IMR-90 (cell line): Measurements from ENCODE around the gene L1CAM. TPM values are rescaled to one million over a fixed set of nuclear protein-coding genes. Genes with fewer than 3 reads are reported as not detected.

Experiments
- ATAC-seq: fragments of 200-7000 bp; cut with Tn5 transposase; 2 replicates; pipeline ENCODE4 v1.9.1; 2020; ENCODE audit warnings: low read depth, mild to moderate bottlenecking, moderate library complexity
- BruUV-seq: library from RNA; stranded (reverse); fragments of 400-500 nt; replicated peaks from 2 replicates; lab custom pipeline; 2021; lab: Mats Ljungman, UMichigan
- CTCF ChIA-PET: fragments of 300-600 bp; formaldehyde crosslinking; extraction: SDS; loops from one replicate; lab custom pipeline; 2021; ENCODE audit warnings: antibody characterized with exemption; lab: Yijun Ruan, JAX
- POLR2A ChIA-PET: fragments of 300-600 bp; sonication (Branson Sonifier 250); formaldehyde crosslinking; loops from one replicate; lab custom pipeline; 2022; ENCODE audit warnings: antibody characterized with exemption; ENCODE audit not compliant: unreplicated experiment; lab: Charles Lee
- DNase-seq: peaks from one replicate; pipeline ENCODE4 v3.0.0; 2013
- H2AFZ ChIP-seq: replicated peaks from 2 replicates; pipeline ENCODE3; 2013; ENCODE audit warnings: low read length, mild to moderate bottlenecking; ENCODE audit not compliant: poor library complexity
- H2AK5ac ChIP-seq: 2 replicates; pipeline ENCODE4 v1.6.1; 2013; ENCODE audit warnings: low read depth, low read length, inconsistent platforms
- H2AK9ac ChIP-seq: replicated peaks from 2 replicates; pipeline ENCODE3; 2013; ENCODE audit warnings: mild to moderate bottlenecking, low read depth, low read length, moderate library complexity; ENCODE audit not compliant: poor library complexity
- H2BK120ac ChIP-seq: 2 replicates; pipeline ENCODE4 v1.6.1; 2013; ENCODE audit warnings: low read depth, low read length, inconsistent platforms
- H2BK15ac ChIP-seq: 3 replicates; pipeline ENCODE4 v1.6.1; 2013; ENCODE audit warnings: low read depth, low read length, inconsistent platforms
- H2BK20ac ChIP-seq: 2 replicates; pipeline ENCODE4 v1.6.1; 2013; ENCODE audit warnings: low read depth, mild to moderate bottlenecking, inconsistent platforms, low read length, moderate library complexity
- H2BK5ac ChIP-seq: 2 replicates; pipeline ENCODE4 v1.6.1; 2013; ENCODE audit warnings: mild to moderate bottlenecking, low read depth, low read length, inconsistent platforms; ENCODE audit not compliant: poor library complexity, severe bottlenecking
- H3K14ac ChIP-seq: replicated peaks from 2 replicates; pipeline ENCODE4 v1.6.1; 2013; ENCODE audit warnings: low read depth, low read length, inconsistent platforms
- H3K18ac ChIP-seq: 2 replicates; pipeline ENCODE4 v1.6.1; 2013; ENCODE audit warnings: low read depth, low read length, control low read depth
- H3K23ac ChIP-seq: 2 replicates; pipeline ENCODE4 v1.6.1; 2013; ENCODE audit warnings: low read depth, low read length, inconsistent platforms
- H3K27ac ChIP-seq: 2 replicates; pipeline ENCODE4 v1.5.1; 2013; ENCODE audit warnings: mild to moderate bottlenecking, control low read depth, low read length; ENCODE audit not compliant: insufficient read depth
- H3K27me3 ChIP-seq: 2 replicates; pipeline ENCODE4 v1.6.1; 2013; ENCODE audit warnings: low read length; ENCODE audit not compliant: control insufficient read depth, insufficient read depth
- H3K36me3 ChIP-seq: 2 replicates; pipeline ENCODE4 v1.6.1; 2013; ENCODE audit warnings: low read length, mixed read lengths; ENCODE audit not compliant: control insufficient read depth, insufficient read depth
- H3K4ac ChIP-seq: 2 replicates; pipeline ENCODE4 v1.6.1; 2013; ENCODE audit warnings: low read depth, low read length, inconsistent platforms
- H3K4me1 ChIP-seq: 2 replicates; pipeline ENCODE4 v1.6.1; 2013; ENCODE audit warnings: low read length, mixed read lengths; ENCODE audit not compliant: control insufficient read depth, insufficient read depth
- H3K4me2 ChIP-seq: 2 replicates; pipeline ENCODE4 v1.6.1; 2013; ENCODE audit warnings: low read depth, mild to moderate bottlenecking, control low read depth, low read length, moderate library complexity
- H3K4me3 ChIP-seq: 2 replicates; pipeline ENCODE4 v1.5.1; 2013; ENCODE audit warnings: low read depth, mild to moderate bottlenecking, control low read depth, low read length, moderate library complexity; ENCODE audit not compliant: insufficient read depth
- H3K56ac ChIP-seq: 2 replicates; pipeline ENCODE4 v1.6.1; 2013; ENCODE audit warnings: low read length, inconsistent platforms; ENCODE audit not compliant: insufficient read depth; ENCODE audit errors: extremely low read depth
- H3K79me1 ChIP-seq, 2 experiments: 2 replicates each; pipeline ENCODE4 v1.6.1; 2013; ENCODE audit warnings: low read length in 2 of 2, inconsistent platforms in 1 of 2, low read depth in 1 of 2
- H3K9ac ChIP-seq: 2 replicates; pipeline ENCODE4 v1.6.1; 2013; ENCODE audit warnings: low read depth, low read length, control low read depth
- H3K9me1 ChIP-seq: 2 replicates; pipeline ENCODE4 v1.6.1; 2013; ENCODE audit warnings: low read length, inconsistent platforms; ENCODE audit not compliant: insufficient read depth
- H3K9me3 ChIP-seq: 2 replicates; pipeline ENCODE4 v1.6.1; 2013; ENCODE audit warnings: low read length; ENCODE audit not compliant: control insufficient read depth, insufficient read depth
- H4K20me1 ChIP-seq: 2 replicates; pipeline ENCODE4 v1.6.1; 2013; ENCODE audit warnings: low read length, inconsistent platforms; ENCODE audit not compliant: insufficient read depth
- H4K5ac ChIP-seq: 2 replicates; pipeline ENCODE4 v1.6.1; 2013; ENCODE audit warnings: mild to moderate bottlenecking, low read depth, low read length, control low read depth
- H4K8ac ChIP-seq, 2 experiments: 2 replicates each; pipeline ENCODE4 v1.6.1; 2013; ENCODE audit warnings: low read depth in 2 of 2, low read length in 2 of 2, control low read depth in 1 of 2, inconsistent platforms in 1 of 2
- H4K91ac ChIP-seq: 2 replicates; pipeline ENCODE4 v1.6.1; 2013; ENCODE audit warnings: low read depth, low read length, inconsistent platforms; ENCODE audit not compliant: insufficient read depth
- BHLHE40 ChIP-seq: fragments of 150-350 bp; IDR thresholded peaks from 2 replicates; pipeline ENCODE4 v1.6.1; 2016; ENCODE audit warnings: mild to moderate bottlenecking, low read depth, low read length
- CEBPB ChIP-seq: IDR thresholded peaks from 2 replicates; pipeline ENCODE4 v1.6.1; 2012; ENCODE audit warnings: low read depth, low read length, improper control_type of control experiment
- CHD1 ChIP-seq: IDR thresholded peaks from 2 replicates; pipeline ENCODE4 v1.6.1; 2012; ENCODE audit warnings: low read depth, low read length, improper control_type of control experiment
- MAFK ChIP-seq: IDR thresholded peaks from 2 replicates; pipeline ENCODE4 v1.6.1; 2012; ENCODE audit warnings: low read depth, low read length, improper control_type of control experiment
- MXI1 ChIP-seq: IDR thresholded peaks from 2 replicates; pipeline ENCODE4 v1.6.1; 2012; ENCODE audit warnings: low read depth, mild to moderate bottlenecking, low read length, moderate library complexity, borderline replicate concordance
- POLR2A ChIP-seq: IDR thresholded peaks from 2 replicates; pipeline ENCODE4 v1.6.1; 2012; ENCODE audit warnings: mild to moderate bottlenecking, low read depth, low read length
- RFX5 ChIP-seq: IDR thresholded peaks from 2 replicates; pipeline ENCODE4 v1.8.0; 2012; ENCODE audit warnings: low read depth, mild to moderate bottlenecking, low read length, moderate library complexity
- SMC3 ChIP-seq: fragments of 150-350 bp; IDR thresholded peaks from 2 replicates; pipeline ENCODE4 v1.6.1; 2016; ENCODE audit warnings: low read depth, mild to moderate bottlenecking, antibody characterized with exemption, low read length, moderate library complexity
- WGBS, 2 experiments: methylation state at CpG; one replicate each; pipeline versions ENCODE4 v1.1.5 to v1.1.7; 2013; ENCODE audit warnings: missing lambda C conversion rate in 2 of 2; ENCODE audit not compliant: insufficient read length in 1 of 2; ENCODE audit errors: extremely low coverage in 2 of 2; 5-methylcytosine and 5-hydroxymethylcytosine counted together
- dilution Hi-C: fragments of 300-500 bp; cut with HindIII; formaldehyde crosslinking; loops from one replicate; pipeline ENCODE4 v1.14.3; 2018; ENCODE audit warnings: low sequenced_read_pairs; ENCODE audit not compliant: unreplicated experiment
- in situ Hi-C: fragments of 300-500 bp; cut with MboI; formaldehyde crosslinking; loops from 3 replicates; pipeline ENCODE4 v1.14.3; 2019; ENCODE audit warnings: low sequenced_read_pairs, inconsistent platforms, mixed read lengths
- intact Hi-C: fragments of 100-400 bp; cut with micrococcal nuclease; formaldehyde crosslinking; loops from 2 replicates; pipeline ENCODE4 v1.10.0; 2022
- polyA plus RNA-seq, 3 experiments: library from polyadenylated mRNA; depleted of rRNA; stranded (reverse); fragments of >200 nt; gene quantifications; 2 replicates each; pipeline ENCODE4 v1.2.3, GENCODE V29; 2012; ENCODE audit warnings: low replicate concordance in 1 of 3
- total RNA-seq: library from RNA; depleted of rRNA; stranded (reverse); fragments of >200 nt; gene quantifications from 2 replicates; pipeline ENCODE4 v1.2.3, GENCODE V29; 2012
- TF ChIP-seq, protein P1 (sequence below): fragments of 150-350 bp; IDR thresholded peaks from 2 replicates; pipeline ENCODE4 v1.6.1; 2016; ENCODE audit warnings: low read depth, mild to moderate bottlenecking, low read length, moderate library complexity, borderline replicate concordance

Gene L1CAM
- total and polyA plus RNA-seq, 2 of the 4 experiments (the other 2 are of a cell fraction), result 0.36 to 1.9 TPM

GRCh38 chrX:153931151-153931550, 45.2 kb upstream of the L1CAM start:
- H3K27me3 ChIP-seq, result no peaks in the 10 kb centered on the region
- no peak overlapping the region for H3K4ac ChIP-seq
- no peak overlapping the region for H3K56ac ChIP-seq
- H3K79me1 ChIP-seq, result peaks cover 4 to 16% of the 10 kb centered on the region in 2 experiments; a peak in 2 of 4 replicates
- H2AK9ac ChIP-seq, result no peak overlapping the region
- CTCF ChIA-PET, result no interaction called here
- H2BK120ac ChIP-seq, result no peak overlapping the region
- DNase-seq (no peak), ATAC-seq (no peak)
- H2AFZ ChIP-seq, result peak overlapping the region; percentile 39
- H2BK20ac ChIP-seq, result no peak overlapping the region
- H3K23ac ChIP-seq, result no peak overlapping the region
- H3K9ac ChIP-seq, result no peak overlapping the region
- H3K4me1 ChIP-seq, result peaks cover 4% of the 10 kb centered on the region
- no peak overlapping the region for H3K4me2 ChIP-seq
- no TSS peak for BruUV-seq
- POLR2A ChIA-PET, result no interaction called here
- H3K9me3 ChIP-seq, result no peaks in the 10 kb centered on the region
- H4K91ac ChIP-seq, result no peak overlapping the region
- no peak overlapping the region for H2BK15ac ChIP-seq
- no peak overlapping the region for H3K4me3 ChIP-seq
- dilution Hi-C loops (no loop called here), in situ Hi-C loops (no loop called here), intact Hi-C loops (no loop called here)
- no peaks in the 10 kb centered on the region; the same call in 1 of the 2 replicates for H3K9me1 ChIP-seq
- H2BK5ac ChIP-seq, result no peak overlapping the region
- no peak overlapping the region for H3K27ac ChIP-seq
- no peak overlapping the region for H2AK5ac ChIP-seq
- H3K18ac ChIP-seq, result no peak overlapping the region
- TF ChIP-seq MXI1, result no peak
- TF ChIP-seq, protein P1, sequence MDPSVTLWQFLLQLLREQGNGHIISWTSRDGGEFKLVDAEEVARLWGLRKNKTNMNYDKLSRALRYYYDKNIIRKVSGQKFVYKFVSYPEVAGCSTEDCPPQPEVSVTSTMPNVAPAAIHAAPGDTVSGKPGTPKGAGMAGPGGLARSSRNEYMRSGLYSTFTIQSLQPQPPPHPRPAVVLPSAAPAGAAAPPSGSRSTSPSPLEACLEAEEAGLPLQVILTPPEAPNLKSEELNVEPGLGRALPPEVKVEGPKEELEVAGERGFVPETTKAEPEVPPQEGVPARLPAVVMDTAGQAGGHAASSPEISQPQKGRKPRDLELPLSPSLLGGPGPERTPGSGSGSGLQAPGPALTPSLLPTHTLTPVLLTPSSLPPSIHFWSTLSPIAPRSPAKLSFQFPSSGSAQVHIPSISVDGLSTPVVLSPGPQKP, result no peak
- TF ChIP-seq POLR2A, result no peak
- TF ChIP-seq MAFK, result peak; percentile 68
- no peak for TF ChIP-seq RFX5
- no peak for TF ChIP-seq SMC3
- TF ChIP-seq BHLHE40, result no peak
- no peak for TF ChIP-seq CHD1
- TF ChIP-seq CEBPB, result no peak
- H4K5ac ChIP-seq, result no peak overlapping the region
- no peak overlapping the region for H4K8ac ChIP-seq
- H3K36me3 ChIP-seq, result peaks cover 23% of the 10 kb centered on the region
- peaks cover 20% of the 10 kb centered on the region for H4K20me1 ChIP-seq
- H3K14ac ChIP-seq, result no peak overlapping the region
- WGBS, 2 experiments, result 60% methylated on average over 4 of the region's 8 CpGs; no CpG with 5 or more reads in 1 of the 2 experiments
